Hepatocyte (in vitro differentiated cells): ENCODE measurements around the gene ANKRD36B.
"Not testable (repeated sequence)": the region's sequence is repeated elsewhere in the genome, so short reads cannot be mapped to it uniquely, and the experiment has no call there.

Experiments used
- CTCF ChIP-seq: fragments of 200-600 bp; sonication (generic); IDR thresholded peaks from 2 replicates; pipeline ENCODE4 v1.5.1; 2016; ENCODE audit warnings: antibody characterized with exemption, mild to moderate bottlenecking; ENCODE audit not compliant: poor library complexity
- EZH2 ChIP-seq: fragments of 200-600 bp; sonication (generic); IDR thresholded peaks from 2 replicates; pipeline ENCODE4 v1.6.1; 2016; ENCODE audit warnings: antibody characterized with exemption, mild to moderate bottlenecking, borderline replicate concordance
- EZH2phosphoT487 ChIP-seq: fragments of 200-600 bp; sonication (generic); IDR thresholded peaks from one replicate; pipeline ENCODE4 v1.6.1; 2018; ENCODE audit warnings: antibody characterized with exemption, mild to moderate bottlenecking, low read depth, moderate library complexity; ENCODE audit not compliant: unreplicated experiment, severe bottlenecking

DNA sequence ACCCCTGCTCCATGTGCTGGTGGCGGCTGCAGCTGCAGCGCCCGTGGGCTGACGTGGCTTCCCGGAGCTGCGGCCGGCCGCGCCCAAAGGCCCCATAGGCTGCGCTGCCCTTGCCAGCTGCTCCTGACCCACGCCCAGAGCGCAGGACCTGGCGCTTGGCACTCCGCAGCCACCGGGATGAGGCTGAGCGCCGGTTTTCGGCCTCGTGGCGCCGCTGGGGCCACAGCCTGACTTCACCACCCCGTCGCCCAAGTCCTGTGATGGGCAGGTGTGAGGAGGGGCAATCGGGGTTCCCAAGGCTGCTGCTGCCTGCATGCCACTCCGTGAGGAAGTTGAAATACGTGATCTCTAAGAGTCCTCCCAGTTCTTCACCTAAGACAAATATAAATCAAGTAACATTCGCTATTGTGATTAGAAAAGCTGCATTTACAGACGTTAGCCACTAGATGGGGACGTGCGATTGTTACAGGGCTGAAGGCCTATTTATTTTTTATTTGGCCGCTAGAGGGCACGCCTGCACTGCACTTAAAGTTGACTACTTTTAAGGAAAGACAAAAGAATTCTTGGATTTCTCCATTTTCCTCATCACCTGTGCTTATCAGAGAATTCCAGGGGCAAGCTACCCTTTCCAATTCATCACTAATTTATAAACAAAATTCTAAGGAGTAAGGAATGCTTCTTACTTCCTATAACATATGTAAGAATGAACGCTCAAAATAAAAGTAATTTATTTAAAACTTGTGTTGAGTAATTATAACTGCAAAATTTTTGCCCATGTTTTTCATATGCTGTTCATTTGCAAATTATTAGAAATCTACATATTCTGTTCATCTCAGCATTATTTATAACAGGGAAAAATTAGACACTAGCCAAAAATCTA is 1.1 kb upstream of the ANKRD36B start:
- peak; percentile 100 for TF ChIP-seq CTCF
- not testable (repeated sequence) for TF ChIP-seq EZH2phosphoT487, EZH2
